ENCODE measurements around the gene TMEM156.

GRCh38 chr4:39045827-39046221 lies 13.6 kb upstream of the TMEM156 start:
- TF ChIP-seq CTCF (IDR thresholded peaks at IDR 0.05) (no peak), POLR2AphosphoS5 (IDR thresholded peaks at IDR 0.05) (no peak), POLR2A (IDR thresholded peaks at IDR 0.05) (no peak), EP300 (IDR thresholded peaks at IDR 0.05) (no peak)
